Parathyroid adenoma (tissue), 2 donors: ENCODE results near the gene AP1B1.
A peak's percentile ranks its signal among the peaks of the same experiment; 100 is the strongest.

ENCODE experiments used
- H2AFZ ChIP-seq: fragments of 300-600 bp; sonication (generic); one replicate; pipeline ENCODE4 v1.7.0; 2017; ENCODE audit warnings: antibody characterized with exemption, mild to moderate bottlenecking
- H3K27ac ChIP-seq: fragments of 300-600 bp; sonication (generic); one replicate; pipeline ENCODE4 v1.7.0; 2017
- H3K27me3 ChIP-seq: fragments of 300-600 bp; sonication (generic); one replicate; pipeline ENCODE4 v1.7.0; 2017; ENCODE audit warnings: low read length; ENCODE audit not compliant: control insufficient read depth, insufficient read depth
- H3K36me3 ChIP-seq: fragments of 300-600 bp; sonication (generic); one replicate; pipeline ENCODE4 v1.7.0; 2017; ENCODE audit warnings: low read length; ENCODE audit not compliant: control insufficient read depth, insufficient read depth
- H3K4me1 ChIP-seq: fragments of 300-600 bp; sonication (generic); one replicate; pipeline ENCODE4 v1.7.0; 2017; ENCODE audit warnings: control low read depth
- H3K4me2 ChIP-seq: fragments of 300-600 bp; sonication (generic); one replicate; pipeline ENCODE4 v1.7.0; 2017; ENCODE audit warnings: low read length
- H3K4me3 ChIP-seq: fragments of 300-600 bp; sonication (generic); one replicate; pipeline ENCODE4 v1.7.0; 2017; ENCODE audit warnings: low read depth, low read length
- H3K79me2 ChIP-seq: fragments of 300-600 bp; sonication (generic); one replicate; pipeline ENCODE4 v1.7.0; 2017; ENCODE audit warnings: control low read depth
- H3K9ac ChIP-seq: fragments of 300-600 bp; sonication (generic); one replicate; pipeline ENCODE4 v1.7.0; 2017; ENCODE audit warnings: mild to moderate bottlenecking
- H3K9me3 ChIP-seq: fragments of 300-600 bp; sonication (generic); one replicate; pipeline ENCODE4 v1.7.0; 2017; ENCODE audit warnings: low read length; ENCODE audit not compliant: control insufficient read depth
- CTCF ChIP-seq: fragments of 300-600 bp; sonication (generic); IDR thresholded peaks from one replicate; pipeline ENCODE4 v1.7.0; 2017; ENCODE audit warnings: antibody characterized with exemption, mild to moderate bottlenecking
- donor health status: primary hyperparathyroidism.

The AP1B1 gene

GRCh38 chr22:29309332-29310064 is 78.9 kb downstream of the AP1B1 start:
- H3K36me3 ChIP-seq: no peaks in the 10 kb centered on the region
- H3K79me2 ChIP-seq: no peaks in the 10 kb centered on the region
- H3K9me3 ChIP-seq: no peaks in the 10 kb centered on the region
- no peak overlapping the region for H3K4me3 ChIP-seq
- no peak overlapping the region for H3K4me2 ChIP-seq
- H3K9ac ChIP-seq: no peak overlapping the region
- H3K27ac ChIP-seq: no peak overlapping the region
- H3K27me3 ChIP-seq: peaks cover 10% of the 10 kb centered on the region
- H2AFZ ChIP-seq: no peak overlapping the region
- no peak for TF ChIP-seq CTCF
- no peaks in the 10 kb centered on the region for H3K4me1 ChIP-seq

- Histone ChIP-seq H3K27me3 (peaks cover 3% of the 10 kb centered on the region), H3K4me1 (no peaks in the 10 kb centered on the region), H3K79me2 (no peaks in the 10 kb centered on the region), H3K27ac (no peak overlapping the region), H3K9me3 (no peaks in the 10 kb centered on the region), H3K9ac (no peak overlapping the region), H3K4me2 (no peak overlapping the region), H3K36me3 (no peaks in the 10 kb centered on the region), H2AFZ (no peak overlapping the region), H3K4me3 (no peak overlapping the region)
- no peak for TF ChIP-seq CTCF
Measured at GRCh38 chr22:29308791-29309262, 79.5 kb downstream of the AP1B1 start.

GRCh38 chr22:29308148-29308790 is 80.1 kb downstream of the AP1B1 start:
- no peaks in the 10 kb centered on the region for H3K4me1 ChIP-seq
- H3K9ac ChIP-seq: no peak overlapping the region

GRCh38 chr22:29307596-29308147 is 80.7 kb downstream of the AP1B1 start:
- Histone ChIP-seq H3K9me3 (no peaks in the 10 kb centered on the region), H3K36me3 (no peaks in the 10 kb centered on the region), H3K4me2 (peak overlapping the region; percentile 75), H2AFZ (no peak overlapping the region), H3K27ac (no peak overlapping the region), H3K4me1 (no peaks in the 10 kb centered on the region), H3K79me2 (no peaks in the 10 kb centered on the region), H3K27me3 (no peaks in the 10 kb centered on the region), H3K4me3 (peak overlapping the region; percentile 75), H3K9ac (no peak overlapping the region)
- no peak for TF ChIP-seq CTCF

More at GRCh38 chr22:29308148-29308790, 80.1 kb downstream of the AP1B1 start:
- Histone ChIP-seq H3K36me3 (no peaks in the 10 kb centered on the region), H3K27me3 (no peaks in the 10 kb centered on the region), H3K4me3 (no peak overlapping the region), H3K79me2 (no peaks in the 10 kb centered on the region), H3K4me2 (no peak overlapping the region), H2AFZ (no peak overlapping the region), H3K9me3 (no peaks in the 10 kb centered on the region), H3K27ac (no peak overlapping the region)
- no peak for TF ChIP-seq CTCF
